PFSK-1 (cell line): ENCODE measurements around the gene KCNQ1.

Experiments used
- POLR2AphosphoS5 ChIP-seq: IDR thresholded peaks from 2 replicates; pipeline ENCODE4 v1.6.1; 2012; ENCODE audit warnings: low read depth, mild to moderate bottlenecking, control low read depth, low read length, moderate library complexity
- REST ChIP-seq, 2 experiments: IDR thresholded peaks; 2 replicates each; pipeline versions ENCODE4 v1.6.1 to v1.8.0; 2011 to 2012; ENCODE audit warnings: low read depth in 2 of 2, low read length in 2 of 2, control low read depth in 1 of 2, inconsistent platforms in 1 of 2, mild to moderate bottlenecking in 1 of 2, moderate library complexity in 1 of 2; ENCODE audit not compliant: insufficient read depth in 1 of 2
- TAF1 ChIP-seq: IDR thresholded peaks from 2 replicates; pipeline ENCODE4 v1.6.1; 2012; ENCODE audit warnings: low read length, control low read depth, borderline replicate concordance; ENCODE audit not compliant: insufficient read depth

- TF ChIP-seq REST (IDR thresholded peaks at IDR 0.05; ENCODE audit: insufficient read depth in 1 of 2, low read depth in 2 of 2, low read length in 2 of 2), result no peak
- TF ChIP-seq POLR2AphosphoS5, result no peak
- no peak for TF ChIP-seq TAF1
Measured at GRCh38 chr11:2667940-2668339, 223.1 kb downstream of the KCNQ1 start.
